ENCODE results near the gene PTH2R. TPM values are rescaled to one million over a fixed set of nuclear protein-coding genes. Genes with fewer than 3 reads are reported as not detected.

Gene PTH2R
- total RNA-seq, 1 experiment from 2014 or later = 0.48 TPM

DNA sequence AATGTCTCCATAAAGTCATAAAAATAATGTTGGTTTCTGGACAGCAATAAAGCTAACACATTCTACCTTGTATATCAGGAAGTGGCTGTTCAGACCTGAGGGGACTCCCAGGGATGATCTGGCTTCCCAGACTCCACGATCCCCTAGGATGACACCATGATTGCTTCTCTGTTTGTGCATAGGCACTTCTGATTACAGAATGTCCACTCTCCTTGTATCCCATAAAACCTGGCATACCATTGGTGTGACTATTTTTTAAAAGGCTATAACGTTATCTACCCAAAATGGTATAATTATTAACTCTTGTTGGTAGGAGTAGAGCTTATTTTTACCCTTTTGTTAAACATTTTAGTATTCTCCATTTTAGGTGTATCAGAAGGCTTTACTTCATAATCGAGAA is 57.1 kb downstream of the PTH2R start:
- CTCF ChIA-PET = interaction anchor here (2.1 kb wide), 1 partner anchor 69 kb away, joined by 5 read pairs; no protein-coding TSS in a partner anchor
- no peak overlapping the region for H3K4me3 Mint-ChIP-seq
- no peak for TF ChIP-seq ESRRA (CRISPR knock-in tag; IDR thresholded peaks at IDR 0.05; ENCODE audit: borderline replicate concordance)
- no peak for TF ChIP-seq NFATC4 (CRISPR knock-in tag; IDR thresholded peaks at IDR 0.05)
- no peak for TF ChIP-seq RELA (CRISPR knock-in tag; IDR thresholded peaks at IDR 0.05; ENCODE audit: borderline replicate concordance)
- no peak for TF ChIP-seq CREB1 (CRISPR knock-in tag; IDR thresholded peaks at IDR 0.05)

DNA sequence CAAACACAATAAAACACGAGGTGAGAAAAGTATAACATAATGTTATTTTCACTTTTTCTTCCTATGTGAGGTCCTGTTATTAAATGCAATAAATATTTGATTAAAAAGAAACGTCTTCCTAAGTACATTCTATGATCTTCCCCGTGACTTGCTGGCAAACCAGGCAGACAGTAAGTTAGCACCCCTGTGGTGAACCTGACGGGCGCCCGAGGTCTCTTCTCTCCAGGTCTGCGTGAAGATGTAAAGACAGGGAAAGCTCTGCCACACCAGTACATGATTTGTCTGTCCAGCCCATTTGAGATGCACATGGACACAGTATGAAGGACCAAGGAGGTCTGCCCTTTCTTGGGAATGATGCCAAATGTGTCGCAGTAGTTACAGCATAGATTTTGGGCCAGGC is 57.6 kb downstream of the PTH2R start:
- Mint-ChIP-seq H3K36me3 (no peaks in the 10 kb centered on the region), H3K9me3 (no peaks in the 10 kb centered on the region), H3K27ac (no peak overlapping the region), H3K27me3 (ENCODE audit: low read depth) (peaks cover 24% of the 10 kb centered on the region), H3K4me1 (no peaks in the 10 kb centered on the region), H3K4me3 (no peak overlapping the region)
- ChIA-PET CTCF (interaction anchor here (2.1 kb wide), 1 partner anchor 69 kb away, joined by 5 read pairs; no protein-coding TSS in a partner anchor), POLR2A (no interaction called here)
- ATAC-seq (no peak), DNase-seq (ENCODE audit: low spot score) (no peak)
- TF ChIP-seq OVOL2 (CRISPR knock-in tag; IDR thresholded peaks at IDR 0.05; ENCODE audit: borderline replicate concordance) = no peak
- TF ChIP-seq, protein P1, sequence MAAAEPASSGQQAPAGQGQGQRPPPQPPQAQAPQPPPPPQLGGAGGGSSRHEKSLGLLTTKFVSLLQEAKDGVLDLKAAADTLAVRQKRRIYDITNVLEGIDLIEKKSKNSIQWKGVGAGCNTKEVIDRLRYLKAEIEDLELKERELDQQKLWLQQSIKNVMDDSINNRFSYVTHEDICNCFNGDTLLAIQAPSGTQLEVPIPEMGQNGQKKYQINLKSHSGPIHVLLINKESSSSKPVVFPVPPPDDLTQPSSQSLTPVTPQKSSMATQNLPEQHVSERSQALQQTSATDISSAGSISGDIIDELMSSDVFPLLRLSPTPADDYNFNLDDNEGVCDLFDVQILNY (CRISPR knock-in tag; IDR thresholded peaks at IDR 0.05) = no peak
- TF ChIP-seq, protein P2, sequence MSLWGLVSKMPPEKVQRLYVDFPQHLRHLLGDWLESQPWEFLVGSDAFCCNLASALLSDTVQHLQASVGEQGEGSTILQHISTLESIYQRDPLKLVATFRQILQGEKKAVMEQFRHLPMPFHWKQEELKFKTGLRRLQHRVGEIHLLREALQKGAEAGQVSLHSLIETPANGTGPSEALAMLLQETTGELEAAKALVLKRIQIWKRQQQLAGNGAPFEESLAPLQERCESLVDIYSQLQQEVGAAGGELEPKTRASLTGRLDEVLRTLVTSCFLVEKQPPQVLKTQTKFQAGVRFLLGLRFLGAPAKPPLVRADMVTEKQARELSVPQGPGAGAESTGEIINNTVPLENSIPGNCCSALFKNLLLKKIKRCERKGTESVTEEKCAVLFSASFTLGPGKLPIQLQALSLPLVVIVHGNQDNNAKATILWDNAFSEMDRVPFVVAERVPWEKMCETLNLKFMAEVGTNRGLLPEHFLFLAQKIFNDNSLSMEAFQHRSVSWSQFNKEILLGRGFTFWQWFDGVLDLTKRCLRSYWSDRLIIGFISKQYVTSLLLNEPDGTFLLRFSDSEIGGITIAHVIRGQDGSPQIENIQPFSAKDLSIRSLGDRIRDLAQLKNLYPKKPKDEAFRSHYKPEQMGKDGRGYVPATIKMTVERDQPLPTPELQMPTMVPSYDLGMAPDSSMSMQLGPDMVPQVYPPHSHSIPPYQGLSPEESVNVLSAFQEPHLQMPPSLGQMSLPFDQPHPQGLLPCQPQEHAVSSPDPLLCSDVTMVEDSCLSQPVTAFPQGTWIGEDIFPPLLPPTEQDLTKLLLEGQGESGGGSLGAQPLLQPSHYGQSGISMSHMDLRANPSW (CRISPR knock-in tag; conservative IDR thresholded peaks at IDR 0.05; ENCODE audit: low read depth) = no peak
- TF ChIP-seq KAT7 (CRISPR knock-in tag; IDR thresholded peaks at IDR 0.05; ENCODE audit: borderline replicate concordance) = no peak
- TF ChIP-seq ZNF219 (CRISPR knock-in tag; IDR thresholded peaks at IDR 0.05; ENCODE audit: borderline replicate concordance) = no peak
- no peak for TF ChIP-seq NR3C1 (CRISPR knock-in tag; conservative IDR thresholded peaks at IDR 0.05; ENCODE audit: low read depth)
- TF ChIP-seq, protein P3, sequence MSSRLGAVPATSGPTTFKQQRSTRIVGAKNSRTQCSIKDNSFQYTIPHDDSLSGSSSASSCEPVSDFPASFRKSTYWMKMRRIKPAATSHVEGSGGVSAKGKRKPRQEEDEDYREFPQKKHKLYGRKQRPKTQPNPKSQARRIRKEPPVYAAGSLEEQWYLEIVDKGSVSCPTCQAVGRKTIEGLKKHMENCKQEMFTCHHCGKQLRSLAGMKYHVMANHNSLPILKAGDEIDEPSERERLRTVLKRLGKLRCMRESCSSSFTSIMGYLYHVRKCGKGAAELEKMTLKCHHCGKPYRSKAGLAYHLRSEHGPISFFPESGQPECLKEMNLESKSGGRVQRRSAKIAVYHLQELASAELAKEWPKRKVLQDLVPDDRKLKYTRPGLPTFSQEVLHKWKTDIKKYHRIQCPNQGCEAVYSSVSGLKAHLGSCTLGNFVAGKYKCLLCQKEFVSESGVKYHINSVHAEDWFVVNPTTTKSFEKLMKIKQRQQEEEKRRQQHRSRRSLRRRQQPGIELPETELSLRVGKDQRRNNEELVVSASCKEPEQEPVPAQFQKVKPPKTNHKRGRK (CRISPR knock-in tag; IDR thresholded peaks at IDR 0.05; ENCODE audit: borderline replicate concordance) = no peak
- TF ChIP-seq JAZF1 (CRISPR knock-in tag; IDR thresholded peaks at IDR 0.05) = no peak
- TF ChIP-seq, protein P4, sequence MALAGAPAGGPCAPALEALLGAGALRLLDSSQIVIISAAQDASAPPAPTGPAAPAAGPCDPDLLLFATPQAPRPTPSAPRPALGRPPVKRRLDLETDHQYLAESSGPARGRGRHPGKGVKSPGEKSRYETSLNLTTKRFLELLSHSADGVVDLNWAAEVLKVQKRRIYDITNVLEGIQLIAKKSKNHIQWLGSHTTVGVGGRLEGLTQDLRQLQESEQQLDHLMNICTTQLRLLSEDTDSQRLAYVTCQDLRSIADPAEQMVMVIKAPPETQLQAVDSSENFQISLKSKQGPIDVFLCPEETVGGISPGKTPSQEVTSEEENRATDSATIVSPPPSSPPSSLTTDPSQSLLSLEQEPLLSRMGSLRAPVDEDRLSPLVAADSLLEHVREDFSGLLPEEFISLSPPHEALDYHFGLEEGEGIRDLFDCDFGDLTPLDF (CRISPR knock-in tag; IDR thresholded peaks at IDR 0.05) = no peak
- no peak for TF ChIP-seq MXD4 (CRISPR knock-in tag; IDR thresholded peaks at IDR 0.05; ENCODE audit: borderline replicate concordance)
- TF ChIP-seq FOXP1 (CRISPR knock-in tag; IDR thresholded peaks at IDR 0.05; ENCODE audit: borderline replicate concordance) = no peak
- TF ChIP-seq GABPB1 (CRISPR knock-in tag; IDR thresholded peaks at IDR 0.05) = no peak
- no peak for TF ChIP-seq ETV6 (CRISPR knock-in tag; IDR thresholded peaks at IDR 0.05)
- TF ChIP-seq ATF1 (CRISPR knock-in tag; IDR thresholded peaks at IDR 0.05) = no peak
- TF ChIP-seq, protein P5, sequence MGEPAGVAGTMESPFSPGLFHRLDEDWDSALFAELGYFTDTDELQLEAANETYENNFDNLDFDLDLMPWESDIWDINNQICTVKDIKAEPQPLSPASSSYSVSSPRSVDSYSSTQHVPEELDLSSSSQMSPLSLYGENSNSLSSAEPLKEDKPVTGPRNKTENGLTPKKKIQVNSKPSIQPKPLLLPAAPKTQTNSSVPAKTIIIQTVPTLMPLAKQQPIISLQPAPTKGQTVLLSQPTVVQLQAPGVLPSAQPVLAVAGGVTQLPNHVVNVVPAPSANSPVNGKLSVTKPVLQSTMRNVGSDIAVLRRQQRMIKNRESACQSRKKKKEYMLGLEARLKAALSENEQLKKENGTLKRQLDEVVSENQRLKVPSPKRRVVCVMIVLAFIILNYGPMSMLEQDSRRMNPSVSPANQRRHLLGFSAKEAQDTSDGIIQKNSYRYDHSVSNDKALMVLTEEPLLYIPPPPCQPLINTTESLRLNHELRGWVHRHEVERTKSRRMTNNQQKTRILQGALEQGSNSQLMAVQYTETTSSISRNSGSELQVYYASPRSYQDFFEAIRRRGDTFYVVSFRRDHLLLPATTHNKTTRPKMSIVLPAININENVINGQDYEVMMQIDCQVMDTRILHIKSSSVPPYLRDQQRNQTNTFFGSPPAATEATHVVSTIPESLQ (CRISPR knock-in tag; IDR thresholded peaks at IDR 0.05) = no peak
- no peak for TF ChIP-seq FOXJ3 (CRISPR knock-in tag; IDR thresholded peaks at IDR 0.05; ENCODE audit: borderline replicate concordance)

More for the DNA sequence above, 57.1 kb downstream of the PTH2R start:
- H3K36me3 Mint-ChIP-seq = no peaks in the 10 kb centered on the region
- no peaks in the 10 kb centered on the region for H3K9me3 Mint-ChIP-seq
- ATAC-seq = no peak
- no peak for DNase-seq (ENCODE audit: low spot score)
- H3K27me3 Mint-ChIP-seq (ENCODE audit: low read depth) = peaks cover 20% of the 10 kb centered on the region
- H3K4me1 Mint-ChIP-seq = no peaks in the 10 kb centered on the region
- no peak overlapping the region for H3K27ac Mint-ChIP-seq
- POLR2A ChIA-PET = no interaction called here
